ENCODE measurements around the gene ARIH2.

The ARIH2 gene

DNA sequence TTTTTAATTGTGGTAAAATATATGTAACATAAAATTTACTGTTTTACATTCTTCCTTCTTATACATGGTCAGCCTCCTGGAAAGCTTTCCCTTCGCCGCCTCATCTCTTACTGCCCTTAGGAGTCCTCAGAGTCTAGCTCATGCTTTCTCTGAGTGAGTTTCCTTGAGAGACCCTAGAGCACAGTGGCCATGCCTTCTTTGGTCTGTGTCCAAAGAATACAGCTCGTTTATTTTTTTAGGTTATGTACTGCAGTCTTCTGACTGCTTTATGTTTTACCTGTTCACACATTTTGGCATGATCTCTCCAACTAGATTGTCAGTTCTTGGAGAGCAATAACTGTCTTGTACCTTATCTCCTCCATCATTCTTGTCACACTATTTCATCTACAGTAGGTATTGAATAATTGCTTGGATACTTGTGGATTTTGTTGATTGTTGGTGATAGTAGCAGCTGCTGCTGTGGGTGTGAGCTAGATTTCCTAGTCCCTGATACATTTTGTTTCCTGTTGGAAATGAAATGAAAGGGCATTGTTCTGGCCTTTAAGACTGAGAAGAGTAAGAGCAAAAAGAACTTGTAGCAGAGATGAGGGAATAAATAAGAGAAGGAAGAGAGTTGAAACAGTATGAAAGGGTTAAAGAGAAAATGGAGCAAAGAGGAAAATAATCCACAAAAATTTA, 10.9 kb downstream of the ARIH2 start:
- H3K79me2 ChIP-seq (ENCODE audit: low read length) = peaks cover 100% of the 10 kb centered on the region
- H3K9me2 ChIP-seq (replicated peaks; ENCODE audit: insufficient read depth, low read length) = no peaks in the 10 kb centered on the region
- H3F3A ChIP-seq (ENCODE audit: insufficient read depth, low read length) = no peaks in the 10 kb centered on the region
- no peak overlapping the region for H2AFZ ChIP-seq (ENCODE audit: low read length)
- no peak for DNase-seq
- no peak overlapping the region for H3K4me2 ChIP-seq (ENCODE audit: low read depth, low read length)
- H3K36me3 ChIP-seq (replicated peaks; ENCODE audit: insufficient read depth, low read length) = peaks cover 24% of the 10 kb centered on the region; the same call in 1 of the 2 replicates
- no peak overlapping the region for H3K9ac ChIP-seq (ENCODE audit: low read length)
- no peak overlapping the region for H3K27ac ChIP-seq (ENCODE audit: low read length)
- no peak for TF ChIP-seq EZH2phosphoT487 (IDR thresholded peaks at IDR 0.05; ENCODE audit: low read length)
- TF ChIP-seq, protein P1, sequence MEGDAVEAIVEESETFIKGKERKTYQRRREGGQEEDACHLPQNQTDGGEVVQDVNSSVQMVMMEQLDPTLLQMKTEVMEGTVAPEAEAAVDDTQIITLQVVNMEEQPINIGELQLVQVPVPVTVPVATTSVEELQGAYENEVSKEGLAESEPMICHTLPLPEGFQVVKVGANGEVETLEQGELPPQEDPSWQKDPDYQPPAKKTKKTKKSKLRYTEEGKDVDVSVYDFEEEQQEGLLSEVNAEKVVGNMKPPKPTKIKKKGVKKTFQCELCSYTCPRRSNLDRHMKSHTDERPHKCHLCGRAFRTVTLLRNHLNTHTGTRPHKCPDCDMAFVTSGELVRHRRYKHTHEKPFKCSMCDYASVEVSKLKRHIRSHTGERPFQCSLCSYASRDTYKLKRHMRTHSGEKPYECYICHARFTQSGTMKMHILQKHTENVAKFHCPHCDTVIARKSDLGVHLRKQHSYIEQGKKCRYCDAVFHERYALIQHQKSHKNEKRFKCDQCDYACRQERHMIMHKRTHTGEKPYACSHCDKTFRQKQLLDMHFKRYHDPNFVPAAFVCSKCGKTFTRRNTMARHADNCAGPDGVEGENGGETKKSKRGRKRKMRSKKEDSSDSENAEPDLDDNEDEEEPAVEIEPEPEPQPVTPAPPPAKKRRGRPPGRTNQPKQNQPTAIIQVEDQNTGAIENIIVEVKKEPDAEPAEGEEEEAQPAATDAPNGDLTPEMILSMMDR (IDR thresholded peaks at IDR 0.05; ENCODE audit: low read length) = no peak
- no peak for TF ChIP-seq EZH2 (optimal IDR thresholded peaks at IDR 0.05; ENCODE audit: low read depth, low read length)
- H3K27me3 ChIP-seq (replicated peaks; ENCODE audit: insufficient read depth, low read length) = no peaks in the 10 kb centered on the region
- no peaks in the 10 kb centered on the region for H3K9me3 ChIP-seq (replicated peaks; ENCODE audit: insufficient read depth, low read length)
- H3K4me1 ChIP-seq (ENCODE audit: low read length) = peaks cover 17% of the 10 kb centered on the region; the same call in 1 of the 2 replicates
- peaks cover 28% of the 10 kb centered on the region for H4K20me1 ChIP-seq (ENCODE audit: insufficient read depth, low read length)
- no peak overlapping the region for H3K4me3 ChIP-seq (ENCODE audit: low read length)

DNA sequence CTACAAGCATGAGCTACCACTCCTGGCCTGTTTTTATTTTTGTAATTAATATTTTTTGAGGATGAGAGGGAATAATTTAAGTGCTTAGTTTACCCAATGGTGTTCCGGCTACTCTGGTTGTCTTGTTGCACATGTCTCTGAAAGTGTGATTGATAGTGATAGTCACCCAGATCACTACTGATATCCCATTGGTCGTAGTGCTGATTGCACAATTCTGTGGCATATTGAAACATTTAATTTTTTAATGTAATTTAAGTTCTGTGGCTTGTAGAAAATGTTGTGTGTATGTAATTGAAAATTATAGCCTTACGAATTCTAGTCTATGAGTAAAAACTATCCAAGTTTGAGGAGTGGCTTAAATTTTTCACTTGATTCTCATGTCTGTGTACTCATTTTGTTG, 11.9 kb downstream of the ARIH2 start:
- Histone ChIP-seq H3K4me2 (ENCODE audit: low read depth, low read length) (no peak overlapping the region), H3K27me3 (replicated peaks; ENCODE audit: insufficient read depth, low read length) (no peaks in the 10 kb centered on the region), H3K9me2 (replicated peaks; ENCODE audit: insufficient read depth, low read length) (no peaks in the 10 kb centered on the region), H2AFZ (ENCODE audit: low read length) (no peak overlapping the region), H3K27ac (ENCODE audit: low read length) (no peak overlapping the region), H3K4me3 (ENCODE audit: low read length) (no peak overlapping the region), H3F3A (ENCODE audit: insufficient read depth, low read length) (no peaks in the 10 kb centered on the region), H3K4me1 (ENCODE audit: low read length) (peaks cover 17% of the 10 kb centered on the region; the same call in 1 of the 2 replicates), H3K9me3 (replicated peaks; ENCODE audit: insufficient read depth, low read length) (no peaks in the 10 kb centered on the region), H3K36me3 (replicated peaks; ENCODE audit: insufficient read depth, low read length) (peaks cover 24% of the 10 kb centered on the region; the same call in 1 of the 2 replicates), H4K20me1 (ENCODE audit: insufficient read depth, low read length) (peaks cover 28% of the 10 kb centered on the region), H3K79me2 (ENCODE audit: low read length) (peaks cover 100% of the 10 kb centered on the region), H3K9ac (ENCODE audit: low read length) (no peak overlapping the region)
- DNase-seq = no peak
- no peak for TF ChIP-seq EZH2phosphoT487 (IDR thresholded peaks at IDR 0.05; ENCODE audit: low read length)
- TF ChIP-seq, protein P1 (IDR thresholded peaks at IDR 0.05; ENCODE audit: low read length) = no peak
- no peak for TF ChIP-seq EZH2 (optimal IDR thresholded peaks at IDR 0.05; ENCODE audit: low read depth, low read length)

DNA sequence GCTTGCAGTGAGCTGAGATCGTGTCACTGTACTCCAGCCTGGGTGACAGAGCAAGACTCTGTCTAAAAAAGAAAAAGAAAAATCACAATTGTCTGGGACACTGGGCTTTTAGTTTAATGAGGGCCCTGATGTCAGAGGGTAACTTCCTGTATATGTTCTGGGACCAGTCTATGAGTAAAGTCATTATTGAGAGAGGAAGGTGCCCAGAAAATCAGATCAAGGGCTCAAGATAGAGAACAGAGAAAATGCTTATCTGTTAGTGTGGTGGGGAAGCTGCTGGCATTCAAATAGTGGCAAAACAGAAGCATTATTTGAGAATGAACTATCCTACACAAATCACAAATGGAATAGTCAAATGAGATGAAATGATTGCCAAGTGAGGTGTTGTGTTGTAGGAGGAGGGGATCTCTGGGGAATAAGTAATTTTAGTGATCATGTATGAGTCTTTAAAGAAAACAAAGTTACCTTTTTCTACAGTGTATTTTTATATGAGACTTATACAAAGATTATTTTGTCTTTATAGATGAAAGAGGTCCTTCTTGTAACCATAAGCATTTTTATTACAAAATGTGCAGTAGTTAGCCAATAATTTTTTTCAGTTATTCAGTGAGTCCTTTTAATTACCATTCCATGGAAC, 13.4 kb downstream of the ARIH2 start:
- H3K4me3 ChIP-seq (ENCODE audit: low read length) = no peak overlapping the region
- no peak overlapping the region for H3K4me2 ChIP-seq (ENCODE audit: low read depth, low read length)
- peaks cover 24% of the 10 kb centered on the region; the same call in 1 of the 2 replicates for H3K36me3 ChIP-seq (replicated peaks; ENCODE audit: insufficient read depth, low read length)
- H3K27ac ChIP-seq (ENCODE audit: low read length) = no peak overlapping the region
- H3K27me3 ChIP-seq (replicated peaks; ENCODE audit: insufficient read depth, low read length) = no peaks in the 10 kb centered on the region
- H3K79me2 ChIP-seq (ENCODE audit: low read length) = peaks cover 98% of the 10 kb centered on the region
- TF ChIP-seq, protein P1 (IDR thresholded peaks at IDR 0.05; ENCODE audit: low read length) = no peak
- TF ChIP-seq EZH2phosphoT487 (IDR thresholded peaks at IDR 0.05; ENCODE audit: low read length) = no peak
- TF ChIP-seq EZH2 (optimal IDR thresholded peaks at IDR 0.05; ENCODE audit: low read depth, low read length) = no peak
- no peak overlapping the region for H2AFZ ChIP-seq (ENCODE audit: low read length)
- no peak overlapping the region for H3K9ac ChIP-seq (ENCODE audit: low read length)
- H3K4me1 ChIP-seq (ENCODE audit: low read length) = peaks cover 13% of the 10 kb centered on the region
- no peaks in the 10 kb centered on the region for H3F3A ChIP-seq (ENCODE audit: insufficient read depth, low read length)
- peaks cover 25% of the 10 kb centered on the region for H4K20me1 ChIP-seq (ENCODE audit: insufficient read depth, low read length)
- H3K9me2 ChIP-seq (replicated peaks; ENCODE audit: insufficient read depth, low read length) = no peaks in the 10 kb centered on the region
- no peak for DNase-seq
- H3K9me3 ChIP-seq (replicated peaks; ENCODE audit: insufficient read depth, low read length) = no peaks in the 10 kb centered on the region
